ENCODE measurements around the gene TLK1. TPM values are rescaled to one million over a fixed set of nuclear protein-coding genes. Genes with fewer than 3 reads are reported as not detected.

The TLK1 gene
- total RNA-seq, 2 experiments from 2014 or later, result 29.7 to 150 TPM

GRCh38 chr2:171149986-171150693 is 10.6 kb downstream of the TLK1 start:
- Histone ChIP-seq H3K27ac (ENCODE audit: low read depth, low read length, poor library complexity, severe bottlenecking) (no peak overlapping the region), H3K4me2 (ENCODE audit: low read length) (no peak overlapping the region), H3K9me2 (ENCODE audit: insufficient read depth, low read length) (no peaks in the 10 kb centered on the region), H3K4me3 (ENCODE audit: low read depth, low read length, poor library complexity, severe bottlenecking) (no peak overlapping the region), H3K4me1 (ENCODE audit: insufficient read depth, low read length, poor library complexity, severe bottlenecking) (peaks cover 48% of the 10 kb centered on the region), H4K20me1 (ENCODE audit: insufficient read depth, low read length) (peaks cover 35% of the 10 kb centered on the region), H3K79me2 (ENCODE audit: insufficient read depth, low read depth, low read length) (peaks cover 100% of the 10 kb centered on the region), H2AFZ (ENCODE audit: low read length) (no peak overlapping the region), H3K36me3 (ENCODE audit: insufficient read depth, low read length) (peaks cover 49% of the 10 kb centered on the region), H3K9me3 (ENCODE audit: low read length) (no peaks in the 10 kb centered on the region; the same call in 1 of the 2 replicates)
- CTCF ChIA-PET (ENCODE audit: unreplicated experiment), result interaction anchor here (0.6 kb wide), 1 partner anchor 39 kb away, joined by 3 read pairs; no protein-coding TSS in a partner anchor
- POLR2A ChIA-PET, result interaction anchor here (0.6 to 0.9 kb wide), 2 partner anchors 14 to 170 kb away, joined by 3 read pairs; no protein-coding TSS in a partner anchor
- no peak for DNase-seq (ENCODE audit: low spot score)
- no TSS peak for BruUV-seq (replicated peaks)
- intact Hi-C loops (cut with micrococcal nuclease; ENCODE audit: unreplicated experiment), result no loop called here
- TF ChIP-seq, protein P1, sequence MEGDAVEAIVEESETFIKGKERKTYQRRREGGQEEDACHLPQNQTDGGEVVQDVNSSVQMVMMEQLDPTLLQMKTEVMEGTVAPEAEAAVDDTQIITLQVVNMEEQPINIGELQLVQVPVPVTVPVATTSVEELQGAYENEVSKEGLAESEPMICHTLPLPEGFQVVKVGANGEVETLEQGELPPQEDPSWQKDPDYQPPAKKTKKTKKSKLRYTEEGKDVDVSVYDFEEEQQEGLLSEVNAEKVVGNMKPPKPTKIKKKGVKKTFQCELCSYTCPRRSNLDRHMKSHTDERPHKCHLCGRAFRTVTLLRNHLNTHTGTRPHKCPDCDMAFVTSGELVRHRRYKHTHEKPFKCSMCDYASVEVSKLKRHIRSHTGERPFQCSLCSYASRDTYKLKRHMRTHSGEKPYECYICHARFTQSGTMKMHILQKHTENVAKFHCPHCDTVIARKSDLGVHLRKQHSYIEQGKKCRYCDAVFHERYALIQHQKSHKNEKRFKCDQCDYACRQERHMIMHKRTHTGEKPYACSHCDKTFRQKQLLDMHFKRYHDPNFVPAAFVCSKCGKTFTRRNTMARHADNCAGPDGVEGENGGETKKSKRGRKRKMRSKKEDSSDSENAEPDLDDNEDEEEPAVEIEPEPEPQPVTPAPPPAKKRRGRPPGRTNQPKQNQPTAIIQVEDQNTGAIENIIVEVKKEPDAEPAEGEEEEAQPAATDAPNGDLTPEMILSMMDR (conservative IDR thresholded peaks at IDR 0.05; ENCODE audit: low read length), result no peak
- no peak for TF ChIP-seq EZH2phosphoT487 (IDR thresholded peaks at IDR 0.05; ENCODE audit: borderline replicate concordance, low read depth, low read length)

- no peak overlapping the region for H3K4me3 ChIP-seq (ENCODE audit: low read depth, low read length, poor library complexity, severe bottlenecking)
- peaks cover 56% of the 10 kb centered on the region for H3K36me3 ChIP-seq (ENCODE audit: insufficient read depth, low read length)
- no peaks in the 10 kb centered on the region for H3K9me2 ChIP-seq (ENCODE audit: insufficient read depth, low read length)
- H3K4me1 ChIP-seq (ENCODE audit: insufficient read depth, low read length, poor library complexity, severe bottlenecking), result peaks cover 40% of the 10 kb centered on the region
- intact Hi-C loops (cut with micrococcal nuclease; ENCODE audit: unreplicated experiment), result no loop called here
- ChIA-PET POLR2A (no interaction called here), CTCF (ENCODE audit: unreplicated experiment) (no interaction called here)
- H3K27ac ChIP-seq (ENCODE audit: low read depth, low read length, poor library complexity, severe bottlenecking), result no peak overlapping the region
- no TSS peak for BruUV-seq (replicated peaks)
- no peak for DNase-seq (ENCODE audit: low spot score)
- TF ChIP-seq, protein P1 (conservative IDR thresholded peaks at IDR 0.05; ENCODE audit: low read length), result no peak
- no peak for TF ChIP-seq EZH2phosphoT487 (IDR thresholded peaks at IDR 0.05; ENCODE audit: borderline replicate concordance, low read depth, low read length)
- H3K79me2 ChIP-seq (ENCODE audit: insufficient read depth, low read depth, low read length), result peaks cover 100% of the 10 kb centered on the region
- no peak overlapping the region for H2AFZ ChIP-seq (ENCODE audit: low read length)
- peaks cover 35% of the 10 kb centered on the region for H4K20me1 ChIP-seq (ENCODE audit: insufficient read depth, low read length)
- H3K4me2 ChIP-seq (ENCODE audit: low read length), result no peak overlapping the region
- no peaks in the 10 kb centered on the region; the same call in 1 of the 2 replicates for H3K9me3 ChIP-seq (ENCODE audit: low read length)
These were observed 11.3 kb downstream of the TLK1 start for GRCh38 chr2:171149171-171149938.
